HEK293 (cell line): Measurements from ENCODE around the gene AP3B2.

ENCODE experiments used
- ATF2 ChIP-seq: fragments of 450-650 bp; formaldehyde crosslinking; IDR thresholded peaks from 2 replicates; pipeline ENCODE4 v1.5.1; 2016; ENCODE audit warnings: missing biosample characterization, missing genetic modification characterization, low read depth
- CTCF ChIP-seq: fragments of 450-650 bp; formaldehyde crosslinking; IDR thresholded peaks from 2 replicates; pipeline ENCODE4 v1.5.1; 2016; ENCODE audit warnings: missing biosample characterization, missing genetic modification characterization
- KLF1 ChIP-seq: fragments of 450-650 bp; formaldehyde crosslinking; IDR thresholded peaks from 2 replicates; pipeline ENCODE4 v1.5.1; 2016; ENCODE audit warnings: missing biosample characterization, missing genetic modification characterization
- SP3 ChIP-seq: fragments of 450-650 bp; formaldehyde crosslinking; IDR thresholded peaks from 2 replicates; pipeline ENCODE4 v1.5.1; 2016; ENCODE audit warnings: missing biosample characterization, missing genetic modification characterization
- ZNF174 ChIP-seq: fragments of 450-650 bp; formaldehyde crosslinking; IDR thresholded peaks from 2 replicates; pipeline ENCODE4 v1.5.0; 2017; ENCODE audit warnings: missing biosample characterization, mild to moderate bottlenecking, missing genetic modification characterization
- ZNF292 ChIP-seq: fragments of 450-650 bp; formaldehyde crosslinking; IDR thresholded peaks from 2 replicates; pipeline ENCODE4 v1.5.1; 2016; ENCODE audit warnings: low read depth, missing biosample characterization, missing genetic modification characterization, borderline replicate concordance
- ZNF707 ChIP-seq: fragments of 450-650 bp; formaldehyde crosslinking; IDR thresholded peaks from 2 replicates; pipeline ENCODE4 v1.5.1; 2016; ENCODE audit warnings: missing biosample characterization, missing genetic modification characterization
- ZNF76 ChIP-seq: fragments of 450-650 bp; formaldehyde crosslinking; IDR thresholded peaks from 2 replicates; pipeline ENCODE4; 2016; ENCODE audit warnings: low read depth, missing biosample characterization, missing genetic modification characterization, borderline replicate concordance
- ZSCAN23 ChIP-seq: fragments of 450-650 bp; formaldehyde crosslinking; IDR thresholded peaks from 2 replicates; pipeline ENCODE4 v1.5.1; 2016; ENCODE audit warnings: missing biosample characterization, missing genetic modification characterization
- ZSCAN30 ChIP-seq: fragments of 450-650 bp; IDR thresholded peaks from 2 replicates; pipeline ENCODE4 v1.5.1; 2018; ENCODE audit warnings: missing biosample characterization, mild to moderate bottlenecking, missing genetic modification characterization, moderate library complexity

- TF ChIP-seq ZNF707 (tag by site-specific recombination) (no peak), CTCF (tag by site-specific recombination) (no peak), ATF2 (no peak), ZSCAN23 (tag by site-specific recombination) (no peak), SP3 (tag by site-specific recombination) (no peak), ZSCAN30 (tag by site-specific recombination) (no peak), KLF1 (tag by site-specific recombination) (no peak), ZNF76 (tag by site-specific recombination) (no peak), ZNF174 (tag by site-specific recombination) (no peak), ZNF292 (tag by site-specific recombination) (no peak)
Measured at GRCh38 chr15:82670699-82671098, 39.0 kb downstream of the AP3B2 start.
